HepG2 (cell line): ENCODE results near the gene FHIP2A. TPM values are rescaled to one million over a fixed set of nuclear protein-coding genes. Genes with fewer than 3 reads are reported as not detected.

Experiments used
- ATAC-seq: fragments of 200-7000 bp; cut with Tn5 transposase; 3 replicates; pipeline ENCODE4 v1.9.1; 2020; ENCODE audit warnings: mild to moderate bottlenecking, moderate library complexity
- BruUV-seq: library from RNA; stranded (reverse); fragments of 400-500 nt; replicated peaks from 2 replicates; lab custom pipeline; 2021; lab: Mats Ljungman, UMichigan
- CTCF ChIA-PET: fragments of 300-600 bp; formaldehyde crosslinking; extraction: SDS; loops from one replicate; lab custom pipeline; 2021; ENCODE audit warnings: low total read pairs, inconsistent platforms, low intra/inter-chr PET ratio; lab: Yijun Ruan, JAX
- POLR2A ChIA-PET: fragments of 350-600 bp; sonication (Branson Sonifier 250); formaldehyde crosslinking; loops from one replicate; lab custom pipeline; 2020; ENCODE audit warnings: antibody characterized with exemption, inconsistent platforms; lab: Yijun Ruan, JAX
- DNase-seq: peaks from one replicate; pipeline ENCODE4 v3.0.0-alpha.2; 2015; ENCODE audit warnings: low spot score
- FAIRE-seq: peaks from 3 replicates; lab custom pipeline; 2011; peaks lifted over from hg19 to GRCh38; lab: Jason Lieb, UNC
- H2AFZ ChIP-seq: one replicate; pipeline ENCODE4 v1.6.1; 2011; ENCODE audit warnings: low read length, inconsistent platforms
- H3K27ac ChIP-seq: fragments of 300-600 bp; 3 replicates; pipeline ENCODE4 v1.8.0; 2011; ENCODE audit warnings: mixed run types, mild to moderate bottlenecking, mixed read lengths, low read length, inconsistent platforms; ENCODE audit not compliant: insufficient read depth; ENCODE audit errors: extremely low read length
- H3K27me3 ChIP-seq, 2 experiments: fragments of 200-600 bp in 1 of 2; 2 replicates in 1 of 2; 3 replicates in 1 of 2; pipeline versions ENCODE4 v1.6.0 to v1.8.0; 2011; ENCODE audit warnings: low read length in 2 of 2, mild to moderate bottlenecking in 2 of 2, moderate library complexity in 2 of 2, inconsistent platforms in 1 of 2; ENCODE audit not compliant: insufficient read depth in 2 of 2, control insufficient read depth in 1 of 2
- H3K36me3 ChIP-seq, 2 experiments: fragments of 200-600 bp in 1 of 2; replicated peaks in 1 of 2; 2 replicates in 1 of 2; 3 replicates in 1 of 2; pipeline versions ENCODE4 v1.5.1 to v1.8.0; 2011; ENCODE audit warnings: low read length in 2 of 2, inconsistent platforms in 1 of 2; ENCODE audit not compliant: insufficient read depth in 2 of 2, control insufficient read depth in 1 of 2
- H3K4me1 ChIP-seq: 2 replicates; pipeline ENCODE4 v1.5.1; 2012; ENCODE audit warnings: low read length, inconsistent platforms; ENCODE audit not compliant: insufficient read depth
- H3K4me2 ChIP-seq: 2 replicates; pipeline ENCODE4 v1.6.0; 2011; ENCODE audit warnings: low read depth, low read length, inconsistent platforms
- H3K4me3 ChIP-seq, 3 experiments: fragments of 200-600 bp in 1 of 3; sonication (generic), shearing (Covaris generic) in 1 of 3; replicated peaks in 1 of 3; 2 replicates each; pipeline ENCODE4 v1.5.1; 2011 to 2016; ENCODE audit warnings: low read length in 3 of 3, inconsistent platforms in 2 of 3, low read depth in 2 of 3, mild to moderate bottlenecking in 2 of 3, control low read depth in 1 of 3, mixed read lengths in 1 of 3; ENCODE audit not compliant: insufficient read depth in 1 of 3
- H3K79me2 ChIP-seq: one replicate; pipeline ENCODE4 v1.6.1; 2011; ENCODE audit warnings: low read length, inconsistent platforms; ENCODE audit not compliant: insufficient read depth
- H3K9ac ChIP-seq: 2 replicates; pipeline ENCODE4 v1.6.0; 2011; ENCODE audit warnings: mild to moderate bottlenecking, low read depth, low read length, inconsistent platforms; ENCODE audit not compliant: insufficient read depth
- H3K9me3 ChIP-seq: 2 replicates; pipeline ENCODE4 v1.5.1; 2012; ENCODE audit warnings: mild to moderate bottlenecking, low read length
- H4K20me1 ChIP-seq: 2 replicates; pipeline ENCODE4 v1.6.0; 2011; ENCODE audit warnings: inconsistent platforms, mild to moderate bottlenecking, low read length, moderate library complexity; ENCODE audit not compliant: insufficient read depth
- KDM5B ChIP-seq: sonication (generic); formaldehyde crosslinking; IDR thresholded peaks from 2 replicates; pipeline ENCODE4 v1.4.0; 2020; ENCODE audit warnings: missing genetic modification reagents, mild to moderate bottlenecking, borderline replicate concordance
- YEATS2 ChIP-seq: sonication (generic); formaldehyde crosslinking; IDR thresholded peaks from 2 replicates; pipeline ENCODE4 v1.4.0; 2020; ENCODE audit warnings: missing genetic modification reagents, borderline replicate concordance
- ZC3H13 ChIP-seq: sonication (generic); formaldehyde crosslinking; IDR thresholded peaks from 2 replicates; pipeline ENCODE4 v1.8.1; 2023; ENCODE audit warnings: mild to moderate bottlenecking, missing genetic modification reagents, moderate library complexity
- ZNF709 ChIP-seq: sonication (generic); formaldehyde crosslinking; IDR thresholded peaks from 2 replicates; pipeline ENCODE4 v1.5.0; 2020; ENCODE audit warnings: mild to moderate bottlenecking, missing genetic modification reagents
- ZNF883 ChIP-seq: sonication (generic); formaldehyde crosslinking; IDR thresholded peaks from 2 replicates; pipeline ENCODE4 v1.5.1; 2020; ENCODE audit warnings: mild to moderate bottlenecking, missing genetic modification reagents; ENCODE audit errors: not compliant biosample characterization
- WGBS: methylation state at CpG from one replicate; pipeline ENCODE4 v1.1.6; 2017; ENCODE audit warnings: low lambda C conversion rate; 5-methylcytosine and 5-hydroxymethylcytosine counted together
- in situ Hi-C: cut with HindIII; loops from 2 replicates; pipeline ENCODE4 v1.10.0; 2017; ENCODE audit warnings: low pct_unique_long_range_greater_than_20kb; ENCODE audit not compliant: extremely low pct_ligation_motif_present
- intact Hi-C: fragments of 100-400 bp; cut with micrococcal nuclease; formaldehyde crosslinking; loops from one replicate; pipeline ENCODE4 v1.10.0; 2022; ENCODE audit not compliant: unreplicated experiment
- polyA plus RNA-seq, 8 experiments: library from polyadenylated mRNA; depleted of rRNA in 3 of 8; stranded (reverse) in 7 of 8; unstranded in 1 of 8; fragments of >200 nt; fragmentation: Illumina TruSeq in 4 of 8; extraction: Trizol in 4 of 8; gene quantifications; 2 replicates each; pipeline versions ENCODE4 v1.2.1 to v1.2.3, GENCODE V29; 2011 to 2016; ENCODE audit warnings: low read depth in 4 of 8, missing spikeins in 1 of 8, mixed read lengths in 1 of 8; ENCODE audit not compliant: insufficient read depth in 1 of 8
- total RNA-seq, 5 experiments: library from RNA; depleted of rRNA; stranded (reverse); fragments of >200 nt; fragmentation: Illumina TruSeq; extraction: Trizol; gene quantifications; 2 replicates each; pipeline ENCODE4 v1.2.3, GENCODE V29; 2016; ENCODE audit warnings: low read depth in 1 of 5
- TF ChIP-seq, protein P1 (sequence below): sonication (generic); formaldehyde crosslinking; IDR thresholded peaks from 2 replicates; pipeline ENCODE4 v1.4.0; 2020; ENCODE audit warnings: mild to moderate bottlenecking, missing genetic modification reagents

The FHIP2A gene
- total and polyA plus RNA-seq, 2 of the 13 experiments (the other 11 are each of a cell fraction or from before 2014, with no cell fraction given): 6.5 to 8.3 TPM

- 100% methylated on average over 1 of the region's 1 CpG for WGBS
- H2AFZ ChIP-seq: no peak overlapping the region
- no TSS peak for BruUV-seq
- in situ Hi-C loops: no loop called here
- FAIRE-seq: no peak
- no peak for DNase-seq
- ATAC-seq: no peak
- H3K4me2 ChIP-seq: peak overlapping the region; percentile 29; the same call in 1 of the 2 replicates
- H3K4me3 ChIP-seq: no peak overlapping the region
- intact Hi-C loops: loop anchor here (5.0 kb wide), 1 partner anchor 53 kb away; no protein-coding TSS in a partner anchor
- H4K20me1 ChIP-seq: peaks cover 5% of the 10 kb centered on the region; the same call in 1 of the 2 replicates
- H3K27me3 ChIP-seq: no peaks in the 10 kb centered on the region; a peak in 1 of 5 replicates
- peaks cover 26% of the 10 kb centered on the region for H3K4me1 ChIP-seq
- H3K27ac ChIP-seq: no peak overlapping the region
- H3K9ac ChIP-seq: no peak overlapping the region
- TF ChIP-seq ZNF883 (CRISPR knock-in tag): no peak
- TF ChIP-seq, protein P1, sequence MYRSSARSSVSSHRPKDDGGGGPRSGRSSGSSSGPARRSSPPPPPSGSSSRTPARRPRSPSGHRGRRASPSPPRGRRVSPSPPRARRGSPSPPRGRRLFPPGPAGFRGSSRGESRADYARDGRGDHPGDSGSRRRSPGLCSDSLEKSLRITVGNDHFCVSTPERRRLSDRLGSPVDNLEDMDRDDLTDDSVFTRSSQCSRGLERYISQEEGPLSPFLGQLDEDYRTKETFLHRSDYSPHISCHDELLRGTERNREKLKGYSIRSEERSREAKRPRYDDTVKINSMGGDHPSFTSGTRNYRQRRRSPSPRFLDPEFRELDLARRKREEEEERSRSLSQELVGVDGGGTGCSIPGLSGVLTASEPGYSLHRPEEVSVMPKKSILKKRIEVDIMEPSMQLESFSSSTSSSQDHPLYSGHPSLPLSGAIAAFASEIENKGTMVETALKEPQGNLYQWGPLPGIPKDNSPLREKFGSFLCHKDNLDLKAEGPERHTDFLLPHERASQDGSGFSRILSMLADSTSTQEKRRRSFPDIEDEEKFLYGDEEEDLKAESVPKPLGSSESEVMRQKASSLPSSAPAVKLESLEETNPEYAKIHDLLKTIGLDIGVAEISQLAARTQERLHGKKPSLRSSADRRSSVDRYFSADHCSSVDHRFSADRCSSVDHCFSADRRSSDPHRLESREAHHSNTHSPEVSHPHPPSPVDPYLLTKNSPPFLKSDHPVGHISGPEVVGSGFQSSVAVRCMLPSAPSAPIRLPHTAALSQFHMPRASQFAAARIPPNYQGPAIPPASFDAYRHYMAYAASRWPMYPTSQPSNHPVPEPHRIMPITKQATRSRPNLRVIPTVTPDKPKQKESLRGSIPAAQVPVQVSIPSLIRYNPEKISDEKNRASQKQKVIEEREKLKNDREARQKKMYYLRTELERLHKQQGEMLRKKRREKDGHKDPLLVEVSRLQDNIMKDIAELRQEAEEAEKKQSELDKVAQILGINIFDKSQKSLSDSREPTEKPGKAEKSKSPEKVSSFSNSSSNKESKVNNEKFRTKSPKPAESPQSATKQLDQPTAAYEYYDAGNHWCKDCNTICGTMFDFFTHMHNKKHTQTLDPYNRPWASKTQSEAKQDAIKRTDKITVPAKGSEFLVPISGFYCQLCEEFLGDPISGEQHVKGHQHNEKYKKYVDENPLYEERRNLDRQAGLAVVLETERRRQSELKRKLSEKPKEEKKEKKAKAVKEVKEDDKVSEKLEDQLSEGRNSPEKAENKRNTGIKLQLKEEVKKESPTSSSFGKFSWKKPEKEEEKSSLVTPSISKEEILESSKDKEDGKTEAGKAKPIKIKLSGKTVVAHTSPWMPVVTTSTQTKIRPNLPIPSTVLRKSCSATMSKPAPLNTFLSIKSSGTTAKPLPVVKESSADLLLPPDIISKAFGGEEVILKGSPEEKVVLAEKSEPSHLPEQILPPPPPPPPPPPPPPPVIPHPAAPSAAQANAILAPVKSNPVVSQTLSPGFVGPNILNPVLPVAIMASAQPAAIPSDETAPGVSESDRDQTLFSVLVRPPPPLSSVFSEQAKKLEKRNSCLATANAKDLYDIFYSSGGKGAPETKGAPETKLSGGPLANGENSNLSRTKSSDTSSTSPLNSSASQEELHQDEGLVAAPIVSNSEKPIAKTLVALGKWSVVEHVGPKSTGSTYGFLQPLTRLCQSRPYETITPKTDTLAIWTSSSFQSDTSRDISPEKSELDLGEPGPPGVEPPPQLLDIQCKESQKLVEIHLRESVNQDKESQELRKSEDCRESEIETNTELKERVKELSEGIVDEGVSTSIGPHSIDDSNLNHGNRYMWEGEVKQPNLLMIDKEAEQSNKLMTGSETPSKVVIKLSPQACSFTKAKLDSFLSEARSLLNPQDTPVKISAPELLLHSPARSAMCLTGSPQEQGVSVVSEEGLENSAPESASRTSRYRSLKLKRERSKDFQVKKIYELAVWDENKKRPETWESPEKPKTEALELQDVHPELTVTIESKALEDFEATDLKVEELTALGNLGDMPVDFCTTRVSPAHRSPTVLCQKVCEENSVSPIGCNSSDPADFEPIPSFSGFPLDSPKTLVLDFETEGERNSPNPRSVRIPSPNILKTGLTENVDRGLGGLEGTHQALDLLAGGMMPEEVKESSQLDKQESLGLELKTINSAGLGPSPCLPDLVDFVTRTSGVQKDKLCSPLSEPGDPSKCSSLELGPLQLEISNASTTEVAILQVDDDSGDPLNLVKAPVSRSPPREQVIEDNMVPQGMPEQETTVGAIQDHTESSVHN (CRISPR knock-in tag): no peak
- no peak for TF ChIP-seq ZC3H13
- TF ChIP-seq KDM5B (CRISPR knock-in tag): no peak
- no peak for TF ChIP-seq ZNF709 (CRISPR knock-in tag)
- TF ChIP-seq YEATS2 (CRISPR knock-in tag): no peak
- peaks cover 55% of the 10 kb centered on the region for H3K79me2 ChIP-seq
- ChIA-PET CTCF (no interaction called here), POLR2A (no interaction called here)
- H3K9me3 ChIP-seq: no peaks in the 10 kb centered on the region
- no peaks in the 10 kb centered on the region; a peak in 1 of 5 replicates for H3K36me3 ChIP-seq
Measured at GRCh38 chr10:114824391-114824790, 2.8 kb downstream of the FHIP2A start.
